K562 (cell line): ENCODE data around the gene TPX2. TPM values are rescaled to one million over a fixed set of nuclear protein-coding genes. Genes with fewer than 3 reads are reported as not detected.

Experiments
- ATAC-seq: fragments of 200-7000 bp; cut with Tn5 transposase; 3 replicates; pipeline ENCODE4 v1.9.1; 2020; ENCODE audit warnings: moderate library complexity
- BruUV-seq: library from RNA; stranded (reverse); fragments of 400-500 nt; replicated peaks from 2 replicates; lab custom pipeline; 2021; lab: Mats Ljungman, UMichigan
- CTCF ChIA-PET: fragments of 300-600 bp; formaldehyde crosslinking; extraction: SDS; loops from one replicate; lab custom pipeline; 2021; ENCODE audit warnings: low intra/inter-chr PET ratio; lab: Yijun Ruan, JAX
- POLR2A ChIA-PET: fragments of 300-600, 350-650 bp; sonication (Branson Sonifier 250); formaldehyde crosslinking; extraction: SDS; loops from one replicate; lab custom pipeline; 2021; ENCODE audit warnings: antibody characterized with exemption, inconsistent platforms; lab: Yijun Ruan, JAX
- DNase-seq, 4 experiments: peaks; one replicate each; pipeline versions ENCODE4 v3.0.0 to v3.0.0-alpha.2; 2011 to 2018; ENCODE audit warnings: low spot score in 3 of 4, mixed read lengths in 3 of 4; ENCODE audit errors: extremely low read depth in 1 of 4
- FAIRE-seq: peaks from 2 replicates; lab custom pipeline; 2011; peaks lifted over from hg19 to GRCh38; lab: Jason Lieb, UNC
- H2AFZ ChIP-seq: 2 replicates; pipeline ENCODE4 v1.6.0; 2011; ENCODE audit warnings: low read depth, low read length, control low read depth, inconsistent platforms
- H3K27ac ChIP-seq: fragments of 200-600 bp; 3 replicates; pipeline ENCODE4 v1.8.0; 2011; ENCODE audit warnings: low read depth, mild to moderate bottlenecking, control low read depth, inconsistent platforms, low read length, moderate library complexity, mixed read lengths; ENCODE audit errors: extremely low read depth
- H3K27me3 ChIP-seq, 2 experiments: fragments of 300-600 bp in 1 of 2; 2 replicates in 1 of 2; 3 replicates in 1 of 2; pipeline versions ENCODE4 v1.6.0 to v1.8.0; 2011; ENCODE audit warnings: inconsistent platforms in 2 of 2, low read length in 2 of 2, mild to moderate bottlenecking in 1 of 2, mixed read lengths in 1 of 2, moderate library complexity in 1 of 2; ENCODE audit not compliant: control insufficient read depth in 2 of 2, insufficient read depth in 2 of 2
- H3K36me3 ChIP-seq: fragments of 300-600 bp; 3 replicates; pipeline ENCODE4 v1.8.0; 2011; ENCODE audit warnings: mild to moderate bottlenecking, low read length, inconsistent platforms; ENCODE audit not compliant: control insufficient read depth, insufficient read depth
- H3K4me1 ChIP-seq, 2 experiments: fragments of 200-600 bp in 1 of 2; replicated peaks in 1 of 2; 2 replicates in 1 of 2; 3 replicates in 1 of 2; pipeline versions ENCODE4 v1.5.1 to v1.8.0; 2011; ENCODE audit warnings: inconsistent platforms in 2 of 2, low read length in 2 of 2, mild to moderate bottlenecking in 1 of 2, mixed read lengths in 1 of 2, moderate library complexity in 1 of 2; ENCODE audit not compliant: control insufficient read depth in 2 of 2, insufficient read depth in 2 of 2
- H3K4me2 ChIP-seq: 2 replicates; pipeline ENCODE4 v1.6.1; 2011; ENCODE audit warnings: low read length, control low read depth, inconsistent platforms, mixed read lengths; ENCODE audit not compliant: insufficient read depth
- H3K4me3 ChIP-seq: fragments of 200-600 bp; sonication (generic), shearing (Covaris generic); 2 replicates; pipeline ENCODE4 v1.5.1; 2016; ENCODE audit warnings: control low read depth, inconsistent platforms
- H3K79me2 ChIP-seq: fragments of 200-600 bp; 3 replicates; pipeline ENCODE4 v1.8.0; 2011; ENCODE audit warnings: low read length, inconsistent platforms; ENCODE audit not compliant: control insufficient read depth, insufficient read depth
- H3K9ac ChIP-seq, 2 experiments: 2 replicates each; pipeline versions ENCODE4 v1.6.0 to v1.6.1; 2011; ENCODE audit warnings: low read depth in 2 of 2, low read length in 2 of 2, control low read depth in 1 of 2, inconsistent platforms in 1 of 2, mild to moderate bottlenecking in 1 of 2, mixed read lengths in 1 of 2; ENCODE audit not compliant: insufficient read depth in 1 of 2
- H3K9me1 ChIP-seq: one replicate; pipeline ENCODE4 v1.6.0; 2011; ENCODE audit warnings: inconsistent platforms, mild to moderate bottlenecking, low read length, moderate library complexity; ENCODE audit not compliant: control insufficient read depth, insufficient read depth
- H3K9me3 ChIP-seq: replicated peaks from 2 replicates; pipeline ENCODE4 v1.5.1; 2011; ENCODE audit warnings: low read depth, low read length, inconsistent platforms; ENCODE audit not compliant: control insufficient read depth, insufficient read depth
- H4K20me1 ChIP-seq: replicated peaks from 2 replicates; pipeline ENCODE4 v1.6.1; 2011; ENCODE audit warnings: low read length, inconsistent platforms, mixed read lengths; ENCODE audit not compliant: control insufficient read depth, insufficient read depth
- ARID1B ChIP-seq: fragments of 450-650 bp; IDR thresholded peaks from 2 replicates; pipeline ENCODE4 v1.6.1; 2016; ENCODE audit warnings: antibody characterized with exemption, mild to moderate bottlenecking, inconsistent platforms
- GTF2A2 ChIP-seq: IDR thresholded peaks from 2 replicates; pipeline ENCODE4 v1.6.1; 2016; ENCODE audit warnings: mild to moderate bottlenecking, missing genetic modification characterization, missing compliant biosample characterization
- MCM2 ChIP-seq: fragments of 450-650 bp; IDR thresholded peaks from 2 replicates; pipeline ENCODE4 v1.6.1; 2017; ENCODE audit warnings: low read depth, mild to moderate bottlenecking
- TCF15 ChIP-seq: fragments of 250-450 bp; sonication (Bioruptor Pico); IDR thresholded peaks from 2 replicates; pipeline ENCODE4 v1.8.0; 2022; ENCODE audit warnings: moderate library complexity, mild to moderate bottlenecking, inconsistent platforms
- TEAD4 ChIP-seq, 2 experiments: sonication (generic) in 1 of 2; formaldehyde crosslinking in 1 of 2; IDR thresholded peaks; 2 replicates each; pipeline versions ENCODE4 v1.6.1 to v1.8.0; 2012 to 2022; ENCODE audit warnings: borderline replicate concordance in 1 of 2, inconsistent platforms in 1 of 2, low read length in 1 of 2, mild to moderate bottlenecking in 1 of 2, missing genetic modification reagents in 1 of 2
- UBTF ChIP-seq, 2 experiments: IDR thresholded peaks; 2 replicates each; pipeline ENCODE4 v1.6.1; 2012; ENCODE audit warnings: improper control_type of control experiment in 2 of 2, low read depth in 2 of 2, low read length in 2 of 2, borderline replicate concordance in 1 of 2
- ZNF592 ChIP-seq: fragments of 450-650 bp; IDR thresholded peaks from 2 replicates; pipeline ENCODE4 v1.6.1; 2017; ENCODE audit warnings: antibody characterized with exemption, mild to moderate bottlenecking
- WGBS: fragments of 100-300 bp; shearing (Covaris generic); methylation state at CpG from one replicate; pipeline ENCODE4 v1.1.6; 2016; ENCODE audit warnings: low coverage, mixed read lengths; ENCODE audit not compliant: insufficient coverage; ENCODE audit errors: missing lambda C conversion rate; 5-methylcytosine and 5-hydroxymethylcytosine counted together
- in situ Hi-C: fragments of 300-500 bp; cut with MboI; formaldehyde crosslinking; loops from 4 replicates; pipeline ENCODE4 v1.15.0; 2018; ENCODE audit warnings: inconsistent platforms, mixed read lengths
- intact Hi-C: fragments of 100-400 bp; cut with micrococcal nuclease; formaldehyde crosslinking; loops from 2 replicates; pipeline ENCODE4 v1.14.2; 2022
- polyA plus RNA-seq, 8 experiments: library from polyadenylated mRNA; depleted of rRNA in 4 of 8; stranded (reverse) in 5 of 8; unstranded in 3 of 8; fragments of >200 nt; fragmentation: Nextera tagmentation in 2 of 8; fragmentation: Illumina TruSeq in 1 of 8; extraction: Ambion mirVana in 2 of 8; extraction: Trizol in 1 of 8; gene quantifications; 2 replicates each; pipeline versions ENCODE4 v1.2.1 to v1.2.3, GENCODE V29; 2011 to 2014; ENCODE audit warnings: inconsistent platforms in 1 of 8, missing spikeins in 1 of 8
- total RNA-seq, 7 experiments: library from RNA; depleted of rRNA in 6 of 7; stranded (reverse); fragments of >200 nt in 6 of 7; fragmentation: Illumina TruSeq in 2 of 7; extraction: Trizol in 2 of 7; gene quantifications; 2 replicates each; pipeline versions ENCODE4 v1.2.1 to v1.2.3, GENCODE V29; 2011 to 2021; ENCODE audit warnings: low replicate concordance in 1 of 7

TPX2 gene
- total and polyA plus RNA-seq, 9 of the 15 experiments (the other 6 are each of a cell fraction or from before 2014, with no cell fraction given) = 48.0 to 241 (median 133) TPM

GRCh38 chr20:31694842-31695593, 44.1 kb upstream of the TPX2 start:
- no peaks in the 10 kb centered on the region for H3K27me3 ChIP-seq
- H3K27ac ChIP-seq = peak overlapping the region; percentile 59
- FAIRE-seq (no peak), DNase-seq (no peak), ATAC-seq (peak; percentile 12; the same call in 1 of the 3 replicates)
- H3K4me2 ChIP-seq = peak overlapping the region; percentile 38
- peak overlapping the region; percentile 13 to 22; a peak in 2 of 4 replicates for H3K9ac ChIP-seq
- no peaks in the 10 kb centered on the region for H3K9me3 ChIP-seq
- no TSS peak for BruUV-seq
- H3K36me3 ChIP-seq = peaks cover 82% of the 10 kb centered on the region
- no peaks in the 10 kb centered on the region for H3K9me1 ChIP-seq
- CTCF ChIA-PET = no interaction called here
- 64% methylated on average over 5 of the region's 5 CpGs for WGBS
- peaks cover 95% of the 10 kb centered on the region for H3K79me2 ChIP-seq
- H3K4me3 ChIP-seq = no peak overlapping the region
- POLR2A ChIA-PET = interaction anchor here (0.8 to 2.4 kb wide), 7 partner anchors 9 to 90 kb away, joined by 3 to 11 read pairs (median 5); partner anchors contain the start of gene ID1
- H2AFZ ChIP-seq = no peak overlapping the region
- peaks cover 38 to 72% of the 10 kb centered on the region in 2 experiments for H3K4me1 ChIP-seq
- in situ Hi-C loops (no loop called here), intact Hi-C loops (no loop called here)
- 0 out of 2 replicates have a peak, but pooled peaks cover 3% of the 10 kb centered on the region for H4K20me1 ChIP-seq
- TF ChIP-seq MCM2 (no peak), GTF2A2 (tag) (0 out of 2 replicates have a peak, but pooled peaks have one; percentile 13), TCF15 (no peak), ZNF592 (peak; percentile 58), ARID1B (no peak), TEAD4 (IDR thresholded peaks at IDR 0.05; ENCODE audit: low read length) (peak; percentile 14; the same call in 1 of the 2 replicates), TEAD4 (CRISPR knock-in tag; IDR thresholded peaks at IDR 0.05; ENCODE audit: borderline replicate concordance) (no peak), UBTF (IDR thresholded peaks at IDR 0.05; ENCODE audit: borderline replicate concordance in 1 of 2, low read depth in 2 of 2, low read length in 2 of 2) (0 out of 4 replicates have a peak, but pooled peaks of 1 of the 2 experiments have one; percentile 30)
